HG02763 (cell line): ENCODE measurements around the gene NPM1.

Experiments used
- ATAC-seq: cut with Tn5 transposase; IDR thresholded peaks from one replicate; pipeline ENCODE4 v1.9.1; 2021; ENCODE audit warnings: mild to moderate bottlenecking, moderate library complexity; ENCODE audit not compliant: unreplicated experiment

NPM1 gene

DNA sequence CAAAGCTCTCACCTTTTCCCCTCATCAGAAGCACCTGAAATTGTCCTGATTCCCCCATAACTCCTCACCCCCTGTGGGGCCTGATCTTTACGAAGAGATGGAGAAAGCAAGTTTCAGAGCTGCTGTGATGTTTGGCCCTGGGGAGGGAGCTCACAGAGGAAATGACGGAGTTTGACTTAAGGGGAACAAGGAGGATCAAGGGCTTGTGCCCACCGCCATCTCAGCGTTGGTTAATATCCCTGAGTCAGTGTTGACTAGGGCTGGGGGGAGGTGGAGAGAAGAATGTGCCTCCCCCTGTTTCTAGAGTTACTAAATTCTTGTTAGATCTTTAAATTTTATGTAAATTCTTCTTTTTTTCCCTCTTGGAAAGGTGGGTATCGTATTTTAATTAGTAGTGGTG lies 59.6 kb downstream of the NPM1 start:
- no peak for ATAC-seq

DNA sequence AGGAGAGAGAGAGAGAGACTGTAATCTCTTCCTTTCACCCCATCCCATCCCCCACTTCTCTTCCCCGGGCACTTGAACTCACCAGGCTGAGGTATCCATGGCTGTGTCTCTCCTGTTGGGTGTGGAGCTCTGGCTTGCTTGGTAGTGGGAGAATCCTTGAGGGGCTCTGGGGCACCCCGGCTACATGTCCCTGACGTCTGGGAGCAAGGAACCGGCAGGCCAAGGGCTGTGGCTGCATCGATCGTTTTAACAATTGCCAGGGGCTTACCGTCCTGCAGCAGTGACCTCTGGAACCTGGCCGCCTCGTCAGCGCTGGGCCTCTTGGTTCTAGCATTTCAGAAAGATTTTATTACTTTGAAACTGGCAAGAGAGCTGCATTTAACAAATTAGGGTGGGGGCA lies 61.8 kb downstream of the NPM1 start:
- ATAC-seq = no peak

DNA sequence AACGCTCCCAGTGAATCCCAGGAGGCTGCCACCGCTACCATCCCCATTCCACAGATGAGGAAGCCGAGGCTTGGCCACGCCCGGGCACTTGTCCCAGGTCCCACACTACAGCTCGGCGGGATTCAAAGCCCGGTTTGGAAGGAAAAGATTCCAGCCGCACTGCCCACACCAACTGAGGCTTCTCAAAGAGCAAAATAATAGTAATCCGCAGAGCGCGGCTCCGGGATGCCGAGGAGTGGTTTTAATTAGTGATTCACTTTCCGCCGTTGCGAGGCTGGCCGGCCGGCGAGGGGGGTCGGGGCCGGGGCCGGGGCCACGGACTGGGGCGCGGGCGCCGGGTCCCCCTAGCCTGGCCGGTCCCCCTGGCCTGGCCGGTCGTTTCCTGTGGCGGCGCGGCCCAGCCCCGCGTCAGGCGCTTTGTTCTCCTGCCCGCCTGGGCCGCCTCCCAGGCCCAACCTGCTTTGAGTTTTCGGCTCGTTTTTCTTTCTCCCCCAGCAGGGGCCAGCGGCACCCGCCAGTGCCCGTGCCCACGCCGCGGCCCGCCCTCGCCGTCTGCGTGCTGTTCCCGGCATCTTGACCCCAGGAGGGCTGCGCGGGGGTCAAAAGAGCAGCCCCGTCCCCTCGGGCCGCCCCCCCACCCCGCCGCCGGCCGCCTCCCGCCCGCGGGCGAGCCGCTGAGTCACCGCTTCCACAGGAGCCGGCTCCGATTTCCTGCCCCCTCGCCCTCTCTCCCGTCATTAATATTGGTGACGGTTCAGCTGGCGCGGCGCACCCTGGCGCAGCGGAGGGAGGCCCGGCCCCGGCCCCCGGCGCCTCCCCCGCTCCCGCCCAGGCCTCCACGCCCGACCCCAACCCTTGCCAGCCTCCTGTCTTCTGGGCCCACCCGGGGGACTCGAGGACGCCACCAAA lies 63.0 kb downstream of the NPM1 start:
- no peak for ATAC-seq

DNA sequence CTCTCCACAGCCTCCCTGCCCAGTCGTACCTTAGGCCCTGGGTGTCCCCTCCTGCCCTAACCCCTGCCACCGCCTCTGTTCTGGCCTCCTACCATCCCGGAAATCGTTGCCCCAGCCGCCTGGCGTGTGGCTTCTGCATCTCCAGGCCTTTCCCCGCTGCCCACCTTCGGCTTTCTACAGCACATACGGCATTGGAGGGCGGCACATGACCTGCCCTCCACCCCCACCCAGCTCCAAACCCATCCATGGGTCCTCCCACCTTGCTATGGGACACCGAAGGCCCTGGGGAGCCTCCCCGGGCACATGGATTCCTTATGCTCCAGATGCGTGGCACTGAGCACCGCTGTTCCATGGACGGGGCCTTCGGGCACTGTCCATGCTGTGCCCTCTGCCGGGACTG lies 63.8 kb downstream of the NPM1 start:
- no peak for ATAC-seq

DNA sequence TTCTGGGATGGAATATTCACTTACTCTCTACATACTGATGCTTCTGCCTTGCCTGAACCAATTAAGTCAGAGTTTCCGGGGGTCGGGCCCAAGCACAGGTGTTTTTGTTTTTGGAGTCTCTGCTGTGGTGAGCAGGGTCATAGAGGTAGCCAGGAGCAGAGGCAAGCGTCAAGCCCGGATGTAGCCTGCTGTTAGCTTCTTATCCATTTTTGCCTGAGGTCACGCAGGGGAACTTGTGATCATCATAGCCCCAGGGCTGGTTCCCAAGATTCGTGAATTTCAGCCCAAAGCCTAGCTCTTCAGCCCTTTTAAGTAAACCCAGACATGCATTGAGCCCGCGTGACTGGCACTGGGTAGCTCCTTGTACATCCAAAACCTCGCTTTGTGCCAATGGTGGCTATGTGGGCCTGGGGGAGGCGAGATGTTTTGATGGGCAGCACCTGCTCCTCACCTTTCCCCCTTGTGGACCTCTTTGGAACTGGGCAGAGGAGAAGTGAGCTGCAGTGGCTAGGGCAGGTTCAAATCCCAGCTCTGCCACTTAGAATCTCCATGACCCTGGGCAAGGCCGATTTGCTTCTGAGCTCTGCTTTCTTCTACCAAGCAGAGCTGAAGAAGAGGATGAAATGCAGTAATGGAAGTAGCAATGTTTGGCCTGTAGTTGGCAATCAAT lies 65.5 kb downstream of the NPM1 start:
- ATAC-seq = no peak

DNA sequence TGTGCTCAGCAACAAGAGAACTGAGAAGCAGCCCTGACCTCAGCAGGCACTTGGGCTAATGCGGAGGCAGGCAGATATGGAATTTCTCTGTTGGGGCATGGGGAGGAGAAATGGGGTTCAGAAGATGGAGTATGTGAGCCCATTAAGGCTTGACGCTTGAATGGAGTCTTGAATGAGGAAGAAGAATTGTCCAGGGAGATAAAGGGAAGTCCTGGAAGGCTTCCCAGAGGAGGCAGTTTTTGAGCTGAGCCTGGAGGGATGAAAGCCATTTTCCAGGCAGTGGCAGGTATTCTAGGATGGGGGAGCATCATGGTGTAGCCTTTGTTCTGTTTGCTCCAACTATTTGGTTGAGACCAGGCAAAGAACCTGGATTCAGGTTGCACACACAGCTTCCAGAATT lies 66.3 kb downstream of the NPM1 start:
- no peak for ATAC-seq

DNA sequence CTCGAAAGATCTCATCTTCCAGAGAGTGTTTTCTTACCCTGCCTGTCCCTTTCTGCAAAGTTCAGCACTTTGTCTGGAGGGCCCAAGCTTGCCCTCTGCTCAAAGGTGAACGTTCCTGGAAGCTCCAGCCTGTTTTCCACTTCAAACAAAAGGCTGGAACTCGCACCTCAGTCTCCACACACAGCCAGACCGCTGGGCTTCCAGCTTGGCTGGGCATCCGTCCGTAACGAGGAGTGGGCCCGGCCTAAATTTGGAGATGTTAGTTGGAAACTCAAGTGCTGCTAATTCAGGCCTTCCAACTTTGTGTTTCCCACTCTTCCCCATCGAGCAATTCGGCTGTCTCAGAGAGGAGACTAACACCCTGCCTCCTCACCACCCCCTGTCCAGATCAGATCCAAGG lies 66.9 kb downstream of the NPM1 start:
- no peak for ATAC-seq

DNA sequence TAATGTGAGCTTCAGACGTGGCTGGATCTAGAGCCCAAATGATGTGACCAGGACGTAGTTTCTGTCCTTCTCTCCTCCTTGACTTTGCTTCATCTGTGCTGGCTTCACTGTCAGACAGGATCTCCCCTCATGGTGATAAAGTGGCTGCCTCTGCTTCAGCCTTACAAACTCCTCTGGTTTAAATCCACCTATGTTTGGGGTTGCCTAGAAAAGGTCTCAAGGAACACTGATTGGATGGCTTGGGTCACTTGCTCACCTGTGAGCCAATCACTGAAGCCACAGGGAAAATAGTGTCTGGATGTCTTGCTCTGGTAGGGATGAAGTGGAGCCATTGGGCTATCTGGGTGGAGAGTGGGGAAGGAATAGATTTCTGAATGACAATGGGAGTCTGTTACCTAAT lies 67.9 kb downstream of the NPM1 start:
- ATAC-seq = no peak

DNA sequence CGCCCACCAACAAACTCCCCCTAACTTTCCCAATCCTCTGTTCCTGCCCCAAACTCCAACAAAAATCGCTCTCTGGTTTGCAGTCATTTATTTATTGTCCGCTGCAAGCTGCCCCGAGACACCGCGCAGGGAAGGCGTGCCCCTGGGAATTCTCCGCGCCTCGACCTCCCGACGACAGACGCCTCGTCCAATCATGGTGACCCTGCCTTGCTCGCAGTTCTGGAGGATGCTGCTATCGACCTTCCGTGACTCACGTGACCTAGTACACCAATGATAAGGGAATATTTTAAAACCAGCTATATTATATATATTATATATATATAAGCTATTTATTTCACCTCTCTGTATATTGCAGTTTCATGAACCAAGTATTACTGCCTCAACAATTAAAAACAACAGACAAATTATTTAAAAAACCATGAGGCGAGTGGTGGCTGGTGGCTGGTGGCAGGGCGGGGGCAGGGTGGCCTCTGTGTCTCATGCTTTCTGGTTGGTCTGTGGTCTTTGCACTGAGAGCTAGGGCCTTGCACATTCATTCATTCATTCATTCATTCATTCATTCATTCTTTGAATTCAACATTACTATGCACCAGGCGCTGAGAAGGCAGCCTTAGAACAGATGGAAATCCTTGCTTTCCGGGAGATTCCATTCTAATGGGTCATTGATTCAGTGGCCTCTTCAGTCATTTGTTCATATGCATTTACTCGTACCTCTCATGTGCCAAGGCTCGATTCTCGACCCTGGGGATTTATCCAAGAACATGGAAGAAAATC lies 69.7 kb downstream of the NPM1 start:
- no peak for ATAC-seq

DNA sequence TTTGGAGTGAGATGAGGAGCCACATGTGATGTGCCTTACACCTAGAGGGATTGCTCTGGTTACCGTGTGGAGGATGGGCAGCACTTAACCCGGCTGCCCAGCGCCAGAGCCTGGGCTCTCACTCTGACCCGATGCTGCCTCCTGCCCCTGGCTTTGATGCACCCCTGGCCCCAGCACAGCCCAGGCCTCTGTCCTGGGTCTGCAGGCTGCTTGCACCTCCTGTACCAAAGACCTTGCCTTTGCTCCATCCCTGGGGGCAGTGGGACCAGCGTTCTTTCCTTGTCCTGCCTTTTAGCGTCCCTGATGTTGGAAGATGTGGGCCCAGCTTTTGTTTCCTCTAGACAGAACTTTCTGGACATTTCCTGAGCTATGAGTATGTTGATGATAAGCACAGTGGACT lies 72.2 kb downstream of the NPM1 start:
- no peak for ATAC-seq
